ENCODE results near the gene SYNDIG1L. TPM values are rescaled to one million over a fixed set of nuclear protein-coding genes. Genes with fewer than 3 reads are reported as not detected.
"Not testable (repeated sequence)": the region's sequence is repeated elsewhere in the genome, so short reads cannot be mapped to it uniquely, and the experiment has no call there.

The SYNDIG1L gene
- total RNA-seq, 4 donors from 2014 or later = 0.13 to 0.69 (median 0.33) TPM

DNA sequence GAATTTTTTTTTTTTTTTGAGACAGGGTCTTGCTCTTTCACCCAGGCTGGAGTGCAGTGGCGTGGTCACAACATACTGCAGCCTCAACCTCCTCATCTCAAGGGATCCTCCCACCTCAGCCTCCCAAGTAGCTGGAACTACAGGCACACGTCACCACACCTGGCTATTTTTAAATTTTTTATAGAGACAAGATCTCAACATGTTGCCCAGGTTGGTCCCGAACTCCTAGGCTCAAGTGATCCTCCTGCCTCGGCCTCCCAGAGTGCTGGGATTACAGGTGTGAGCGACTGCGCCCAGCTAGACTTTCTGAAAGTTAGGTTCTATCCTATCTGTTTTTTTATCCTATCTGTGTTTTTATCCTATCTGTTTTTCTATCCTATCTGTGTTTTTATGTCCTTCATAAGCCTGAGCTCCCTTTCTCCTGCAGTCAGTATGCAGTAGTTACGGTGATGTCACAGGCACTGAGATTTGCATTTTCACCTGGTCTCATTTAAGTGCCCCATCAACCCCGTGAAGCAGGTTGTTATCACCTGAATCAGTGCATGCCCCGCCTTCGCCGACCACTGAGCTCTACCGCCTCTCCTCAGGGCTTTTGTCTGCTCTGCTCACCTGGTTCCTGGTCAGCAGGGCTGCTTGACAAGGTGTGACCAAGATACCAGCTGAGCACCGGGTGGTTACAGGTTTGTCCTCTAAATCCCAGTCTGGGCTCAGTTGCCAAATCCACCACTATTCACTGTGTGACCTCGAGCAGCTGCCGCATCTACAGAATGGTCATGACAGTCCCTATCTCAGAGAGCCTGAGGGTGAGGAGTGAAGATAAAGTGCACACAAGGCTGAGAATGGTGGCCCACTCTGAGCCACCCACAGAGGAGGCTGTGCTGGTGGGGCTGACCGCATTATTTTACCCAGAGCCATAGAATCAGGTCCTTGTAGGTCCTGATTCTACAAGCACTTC is 33.1 kb downstream of the SYNDIG1L start:
- H3K4me3 ChIP-seq (ENCODE audit: low read depth, poor library complexity, severe bottlenecking) = no peak overlapping the region
- no peak for TF ChIP-seq POLR2A (IDR thresholded peaks at IDR 0.05)
- TF ChIP-seq, protein P1, sequence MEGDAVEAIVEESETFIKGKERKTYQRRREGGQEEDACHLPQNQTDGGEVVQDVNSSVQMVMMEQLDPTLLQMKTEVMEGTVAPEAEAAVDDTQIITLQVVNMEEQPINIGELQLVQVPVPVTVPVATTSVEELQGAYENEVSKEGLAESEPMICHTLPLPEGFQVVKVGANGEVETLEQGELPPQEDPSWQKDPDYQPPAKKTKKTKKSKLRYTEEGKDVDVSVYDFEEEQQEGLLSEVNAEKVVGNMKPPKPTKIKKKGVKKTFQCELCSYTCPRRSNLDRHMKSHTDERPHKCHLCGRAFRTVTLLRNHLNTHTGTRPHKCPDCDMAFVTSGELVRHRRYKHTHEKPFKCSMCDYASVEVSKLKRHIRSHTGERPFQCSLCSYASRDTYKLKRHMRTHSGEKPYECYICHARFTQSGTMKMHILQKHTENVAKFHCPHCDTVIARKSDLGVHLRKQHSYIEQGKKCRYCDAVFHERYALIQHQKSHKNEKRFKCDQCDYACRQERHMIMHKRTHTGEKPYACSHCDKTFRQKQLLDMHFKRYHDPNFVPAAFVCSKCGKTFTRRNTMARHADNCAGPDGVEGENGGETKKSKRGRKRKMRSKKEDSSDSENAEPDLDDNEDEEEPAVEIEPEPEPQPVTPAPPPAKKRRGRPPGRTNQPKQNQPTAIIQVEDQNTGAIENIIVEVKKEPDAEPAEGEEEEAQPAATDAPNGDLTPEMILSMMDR (IDR thresholded peaks at IDR 0.05) = no peak
- intact Hi-C loops (cut with DNase I; ENCODE audit: low total_unique reads) = no loop called here
- 82 to 85% methylated on average over 16 of the region's 16 CpGs for WGBS, 2 donors
- DNase-seq (ENCODE audit: low spot score in 2 of 2) = no peak

DNA sequence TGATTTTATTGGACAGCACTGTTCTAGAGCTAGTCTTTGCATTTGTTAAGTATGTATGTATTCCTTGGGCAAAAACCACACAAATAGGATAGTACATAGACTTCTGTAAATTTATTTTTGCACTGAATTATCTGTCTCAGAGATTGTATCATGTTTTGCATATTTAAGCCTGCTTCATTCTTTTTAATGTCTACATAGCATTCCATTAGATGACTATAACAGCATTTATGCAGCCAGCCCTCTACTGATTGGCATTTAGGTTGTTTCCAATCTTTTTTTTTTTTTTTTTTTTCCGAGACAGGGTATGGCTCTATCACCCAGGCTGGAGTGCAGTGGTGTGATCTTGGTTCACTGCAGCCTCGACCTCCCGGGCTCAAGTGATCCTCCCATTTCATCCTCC is 34.5 kb downstream of the SYNDIG1L start:
- H3K4me3 ChIP-seq (ENCODE audit: low read depth, poor library complexity, severe bottlenecking) = no peak overlapping the region
- WGBS, 2 donors = 87 to 93% methylated on average over 3 of the region's 3 CpGs
- intact Hi-C loops (cut with DNase I; ENCODE audit: low total_unique reads) = no loop called here
- no peak for DNase-seq (ENCODE audit: low spot score in 2 of 2)
- TF ChIP-seq, protein P1 (IDR thresholded peaks at IDR 0.05) = no peak
- TF ChIP-seq POLR2A (IDR thresholded peaks at IDR 0.05) = no peak

DNA sequence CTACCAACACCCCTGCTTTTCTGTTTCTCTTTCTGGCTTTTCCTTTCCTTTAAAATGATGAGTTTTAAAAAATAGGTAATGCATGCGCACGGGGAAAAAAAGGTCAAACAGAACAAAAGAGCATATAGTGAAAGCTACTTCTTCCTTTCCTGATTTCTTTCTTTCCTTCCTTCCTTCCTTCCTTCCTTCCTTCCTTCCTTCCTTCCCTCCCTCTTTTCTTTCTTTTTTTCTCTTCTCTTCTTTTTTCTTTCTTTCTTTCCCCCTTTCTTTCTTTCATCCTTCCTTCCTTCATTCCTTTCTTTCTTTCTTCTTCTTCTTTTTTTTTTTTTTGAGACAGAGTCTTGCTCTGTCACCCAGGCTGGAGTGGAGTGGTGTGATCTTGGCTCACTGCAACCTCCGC is 35.5 kb downstream of the SYNDIG1L start:
- intact Hi-C loops (cut with DNase I; ENCODE audit: low total_unique reads); DNase-seq (ENCODE audit: low spot score in 2 of 2); H3K4me3 ChIP-seq (ENCODE audit: low read depth, poor library complexity, severe bottlenecking): not testable (repeated sequence)
- WGBS, 2 donors = 90 to 96% methylated on average over 3 of the region's 3 CpGs

DNA sequence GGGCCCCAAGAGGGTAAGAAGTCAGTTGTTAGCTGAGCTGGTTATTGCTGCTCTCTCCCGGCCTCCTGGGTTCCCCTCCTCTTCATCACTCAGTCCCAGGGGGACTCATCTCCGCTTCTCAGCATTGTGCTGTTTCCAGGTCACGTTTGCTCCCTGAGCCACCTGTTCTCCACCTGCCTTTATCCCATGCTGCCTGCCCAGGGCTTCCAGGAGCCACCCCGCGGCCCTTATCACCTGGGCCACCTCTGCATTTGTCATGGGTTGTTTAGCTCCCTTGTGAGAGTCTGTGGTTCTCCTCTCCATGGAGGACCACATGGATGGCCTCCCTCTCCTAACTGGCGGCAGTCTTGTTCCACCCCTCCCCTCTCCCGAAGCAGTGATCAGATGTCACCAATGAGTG is 36.0 kb downstream of the SYNDIG1L start:
- 68 to 74% methylated on average over 7 of the region's 7 CpGs for WGBS, 2 donors
- H3K4me3 ChIP-seq (ENCODE audit: low read depth, poor library complexity, severe bottlenecking) = no peak overlapping the region
- intact Hi-C loops (cut with DNase I; ENCODE audit: low total_unique reads) = no loop called here
- DNase-seq (ENCODE audit: low spot score in 2 of 2) = no peak
- TF ChIP-seq, protein P1 (IDR thresholded peaks at IDR 0.05) = no peak

DNA sequence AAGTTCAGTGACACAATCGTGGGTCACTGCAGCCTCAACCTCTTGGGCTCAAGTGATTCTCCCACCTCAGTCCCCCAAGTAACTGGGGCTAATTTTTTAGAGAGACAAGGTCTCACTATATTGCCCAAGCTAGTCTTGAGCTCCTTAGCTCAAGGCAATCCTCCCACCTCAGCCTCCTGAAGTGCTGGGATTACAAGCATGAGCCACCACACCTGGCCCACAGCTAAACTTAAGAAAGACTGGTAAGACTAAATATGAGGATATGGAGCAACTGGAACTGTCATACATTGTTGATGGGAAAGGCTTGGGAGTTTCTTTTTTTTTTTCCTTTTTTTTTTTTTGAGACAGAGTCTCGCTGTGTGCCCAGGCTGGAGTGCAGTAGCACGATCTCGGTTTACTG is 43.8 kb downstream of the SYNDIG1L start:
- no peak for TF ChIP-seq POLR2A (IDR thresholded peaks at IDR 0.05)
- TF ChIP-seq, protein P1 (IDR thresholded peaks at IDR 0.05) = no peak
- intact Hi-C loops (cut with DNase I; ENCODE audit: low total_unique reads) = no loop called here
- H3K4me3 ChIP-seq (ENCODE audit: low read depth, poor library complexity, severe bottlenecking) = no peak overlapping the region
- no peak for DNase-seq (ENCODE audit: low spot score in 2 of 2)
- WGBS, 2 donors = 83 to 90% methylated on average over 4 of the region's 4 CpGs

DNA sequence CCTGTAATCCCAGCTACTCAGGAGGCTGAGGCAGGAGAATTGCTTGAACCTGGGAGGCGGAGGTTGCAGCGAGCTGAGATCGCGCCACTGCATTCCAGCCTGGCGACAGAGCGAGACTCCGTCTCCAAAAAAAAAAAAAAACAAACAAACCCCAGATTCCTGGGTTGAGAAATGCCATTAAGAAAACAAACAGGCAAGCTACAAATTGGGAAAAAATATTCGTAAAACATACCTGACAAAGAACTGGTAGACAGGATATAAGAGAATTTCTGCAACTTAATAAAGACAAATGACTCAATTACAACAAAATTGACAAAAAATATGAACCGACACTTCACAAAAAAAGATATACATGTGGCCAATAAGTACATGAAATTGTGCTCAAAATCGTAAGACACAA is 44.4 kb downstream of the SYNDIG1L start:
- intact Hi-C loops (cut with DNase I; ENCODE audit: low total_unique reads); DNase-seq (ENCODE audit: low spot score in 2 of 2); H3K4me3 ChIP-seq (ENCODE audit: low read depth, poor library complexity, severe bottlenecking): not testable (repeated sequence)
- WGBS, 2 donors = 89 to 92% methylated on average over 10 of the region's 10 CpGs

DNA sequence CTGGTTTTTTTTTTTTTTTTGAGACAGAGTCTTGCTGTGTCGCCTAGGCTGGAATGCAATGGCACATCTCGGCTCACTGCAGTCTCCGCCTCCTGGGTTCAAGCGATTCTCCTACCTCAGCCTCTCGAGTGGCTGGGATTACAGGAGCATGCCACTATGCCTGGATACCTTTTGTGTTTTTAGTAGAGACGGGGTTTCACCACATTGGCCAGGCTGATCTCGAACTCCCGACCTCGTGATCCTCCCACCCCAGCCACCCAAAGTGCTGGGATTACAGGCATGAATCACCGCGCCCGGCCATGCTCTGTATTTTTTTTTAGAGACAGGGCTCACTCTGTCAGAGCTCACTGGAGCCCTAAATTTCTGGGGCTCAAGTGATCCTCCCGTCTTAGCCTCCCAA is 45.2 kb downstream of the SYNDIG1L start:
- TF ChIP-seq POLR2A (IDR thresholded peaks at IDR 0.05) = no peak
- TF ChIP-seq, protein P1 (IDR thresholded peaks at IDR 0.05) = no peak
- 83 to 86% methylated on average over 13 of the region's 13 CpGs for WGBS, 2 donors
- intact Hi-C loops (cut with DNase I; ENCODE audit: low total_unique reads) = no loop called here
- DNase-seq (ENCODE audit: low spot score in 2 of 2) = no peak
- no peak overlapping the region for H3K4me3 ChIP-seq (ENCODE audit: low read depth, poor library complexity, severe bottlenecking)

All from lower leg skin (tissue), 4 donors.